H1 (cell line): ENCODE measurements around the gene VSNL1.

Experiments used
- CTCF ChIP-seq, 3 experiments: IDR thresholded peaks; 1 replicate in 2 of 3; 2 replicates in 1 of 3; pipeline versions ENCODE4 v1.5.1 to v1.6.1; 2011; ENCODE audit warnings: low read length in 3 of 3, mild to moderate bottlenecking in 3 of 3, inconsistent platforms in 2 of 3, low read depth in 1 of 3, moderate library complexity in 1 of 3; ENCODE audit not compliant: insufficient read depth in 1 of 3; ENCODE audit errors: control extremely low read depth in 1 of 3
- EP300 ChIP-seq, 2 experiments: IDR thresholded peaks; 1 replicate in 1 of 2; 2 replicates in 1 of 2; pipeline ENCODE4 v1.6.1; 2011 to 2012; ENCODE audit warnings: low read depth in 2 of 2, low read length in 2 of 2, mild to moderate bottlenecking in 2 of 2, borderline replicate concordance in 1 of 2, inconsistent platforms in 1 of 2, moderate library complexity in 1 of 2
- EZH2 ChIP-seq: fragments of 200-600 bp; sonication (generic); IDR thresholded peaks from 2 replicates; pipeline ENCODE4 v1.7.1; 2012; ENCODE audit warnings: low read depth, mild to moderate bottlenecking, moderate library complexity, low read length, inconsistent platforms; ENCODE audit not compliant: severe bottlenecking
- MAFK ChIP-seq: IDR thresholded peaks from 2 replicates; pipeline ENCODE4 v1.6.1; 2012; ENCODE audit warnings: low read depth, mild to moderate bottlenecking, improper control_type of control experiment, low read length
- NRF1 ChIP-seq: IDR thresholded peaks from 2 replicates; pipeline ENCODE4 v1.6.1; 2011; ENCODE audit warnings: mild to moderate bottlenecking, low read depth, low read length, improper control_type of control experiment
- SIRT6 ChIP-seq: IDR thresholded peaks from one replicate; pipeline ENCODE4 v1.7.1; 2012; ENCODE audit warnings: low read length, inconsistent platforms
- SP1 ChIP-seq: IDR thresholded peaks from 2 replicates; pipeline ENCODE4 v1.6.1; 2011; ENCODE audit warnings: low read depth, low read length
- ZNF274 ChIP-seq: IDR thresholded peaks from 2 replicates; pipeline ENCODE4 v1.7.0; 2012; ENCODE audit warnings: low read length, borderline replicate concordance; ENCODE audit errors: extremely low read depth

- no peak for TF ChIP-seq CTCF (IDR thresholded peaks at IDR 0.05; ENCODE audit: control extremely low read depth in 1 of 3, insufficient read depth in 1 of 3, low read depth in 1 of 3, low read length in 3 of 3)
- TF ChIP-seq SIRT6, result no peak
- no peak for TF ChIP-seq NRF1
- no peak for TF ChIP-seq SP1
- no peak for TF ChIP-seq EP300 (IDR thresholded peaks at IDR 0.05; ENCODE audit: borderline replicate concordance in 1 of 2, low read depth in 2 of 2, low read length in 2 of 2)
- TF ChIP-seq ZNF274, result no peak
- TF ChIP-seq MAFK, result no peak
- no peak for TF ChIP-seq EZH2
Observed at GRCh38 chr2:17547237-17547636, 6.7 kb downstream of the VSNL1 start.
